GM18508 (cell line): ENCODE results near the gene SH2D1A.
"Not testable (repeated sequence)": the region's sequence is repeated elsewhere in the genome, so short reads cannot be mapped to it uniquely, and the experiment has no call there.

Source experiments
- ATAC-seq: cut with Tn5 transposase; IDR thresholded peaks from one replicate; pipeline ENCODE4 v1.9.1; 2021; ENCODE audit warnings: moderate number of reproducible peaks; ENCODE audit not compliant: insufficient read depth, unreplicated experiment

Gene SH2D1A

DNA sequence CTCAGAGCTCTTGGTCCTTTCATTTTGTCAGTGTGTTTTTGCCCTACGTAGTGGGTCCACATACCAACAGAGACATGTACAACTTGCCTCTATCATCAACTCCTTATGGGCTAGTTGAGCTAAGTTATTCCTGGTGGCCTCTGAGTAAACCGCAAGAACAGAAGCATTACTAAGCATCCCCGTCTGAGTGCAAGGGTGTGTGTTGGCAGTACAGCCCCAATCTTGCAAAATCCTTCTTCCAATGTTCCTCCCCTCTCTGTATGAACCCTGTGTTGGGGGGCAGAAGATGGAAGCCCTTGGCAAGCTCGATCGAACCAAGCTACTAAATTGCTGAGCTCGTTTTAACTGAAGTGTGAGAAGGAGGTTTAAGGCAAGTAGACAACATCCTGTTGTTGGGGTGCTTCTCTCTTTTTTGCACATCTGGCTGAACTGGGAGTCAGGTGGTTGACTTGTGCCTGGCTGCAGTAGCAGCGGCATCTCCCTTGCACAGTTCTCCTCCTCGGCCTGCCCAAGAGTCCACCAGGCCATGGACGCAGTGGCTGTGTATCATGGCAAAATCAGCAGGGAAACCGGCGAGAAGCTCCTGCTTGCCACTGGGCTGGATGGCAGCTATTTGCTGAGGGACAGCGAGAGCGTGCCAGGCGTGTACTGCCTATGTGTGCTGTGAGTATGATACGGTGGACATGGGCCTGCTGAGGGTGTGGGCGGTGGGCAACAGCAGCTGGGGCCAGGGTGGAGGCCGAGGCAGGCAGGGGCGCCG lies at the start of gene SH2D1A:
TSS of gene SH2D1A (plus strand) at position 447 of the 760 bp plus-strand sequence. CDS start at position 527, 80 bp downstream.
- ATAC-seq: no peak

GRCh38 chrX:124299323-124299722 lies 47.0 kb upstream of the SH2D1A start:
- not testable (repeated sequence) for ATAC-seq

GRCh38 chrX:124300405-124300804 lies 46.0 kb upstream of the SH2D1A start:
- no peak for ATAC-seq

DNA sequence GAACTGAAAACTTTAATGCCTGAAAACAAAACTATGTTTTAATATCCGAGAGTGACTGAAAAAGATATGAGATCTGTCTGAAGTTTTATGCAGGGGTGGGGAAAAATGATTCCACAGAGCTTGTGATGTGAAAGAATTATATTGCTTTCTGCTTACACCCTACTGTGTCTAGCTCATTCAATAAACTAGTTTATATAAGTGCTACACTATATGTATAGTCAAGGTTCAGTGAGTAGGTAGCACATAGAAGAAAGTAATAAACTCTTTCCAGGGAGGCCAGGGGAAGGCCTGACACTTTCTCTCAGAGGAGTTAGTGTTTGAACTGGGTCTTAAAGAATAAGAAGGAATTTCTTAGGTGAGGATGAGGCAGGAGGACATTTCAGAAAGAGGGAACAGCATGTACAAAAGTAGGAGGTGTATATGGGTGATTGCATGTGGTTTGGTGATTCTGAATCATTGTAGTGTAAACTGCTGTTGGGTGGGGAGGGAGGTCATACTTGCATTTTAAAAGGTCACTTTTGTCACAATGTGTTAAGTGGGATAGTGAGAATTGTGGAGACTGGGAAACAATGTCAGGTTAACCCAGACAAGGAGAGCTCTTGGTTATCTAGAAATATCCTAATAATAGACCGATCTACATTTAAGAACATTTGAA lies 39.0 kb upstream of the SH2D1A start:
- no peak for ATAC-seq

DNA sequence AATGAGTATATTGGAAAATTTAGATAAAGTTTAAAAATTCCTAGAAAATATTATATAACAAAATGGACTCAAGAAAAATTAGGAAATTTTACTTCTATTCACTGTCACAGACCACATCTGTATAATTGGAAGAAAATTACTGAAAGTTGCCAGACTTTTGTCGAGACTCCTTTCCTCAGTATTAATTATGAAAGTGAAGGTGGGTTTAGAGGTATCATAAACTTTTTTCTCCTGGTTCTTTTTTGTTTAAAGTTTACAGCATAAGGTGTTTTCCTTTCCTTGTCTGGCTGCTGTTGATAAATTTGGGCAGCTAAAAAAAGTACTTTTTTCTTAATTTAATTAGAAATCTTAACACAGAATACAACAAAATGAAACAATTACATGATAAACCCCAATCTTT lies 20.6 kb upstream of the SH2D1A start:
- ATAC-seq: peak; percentile 51

- no peak for ATAC-seq
These were observed 17.6 kb upstream of the SH2D1A start for GRCh38 chrX:124328765-124329164.

DNA sequence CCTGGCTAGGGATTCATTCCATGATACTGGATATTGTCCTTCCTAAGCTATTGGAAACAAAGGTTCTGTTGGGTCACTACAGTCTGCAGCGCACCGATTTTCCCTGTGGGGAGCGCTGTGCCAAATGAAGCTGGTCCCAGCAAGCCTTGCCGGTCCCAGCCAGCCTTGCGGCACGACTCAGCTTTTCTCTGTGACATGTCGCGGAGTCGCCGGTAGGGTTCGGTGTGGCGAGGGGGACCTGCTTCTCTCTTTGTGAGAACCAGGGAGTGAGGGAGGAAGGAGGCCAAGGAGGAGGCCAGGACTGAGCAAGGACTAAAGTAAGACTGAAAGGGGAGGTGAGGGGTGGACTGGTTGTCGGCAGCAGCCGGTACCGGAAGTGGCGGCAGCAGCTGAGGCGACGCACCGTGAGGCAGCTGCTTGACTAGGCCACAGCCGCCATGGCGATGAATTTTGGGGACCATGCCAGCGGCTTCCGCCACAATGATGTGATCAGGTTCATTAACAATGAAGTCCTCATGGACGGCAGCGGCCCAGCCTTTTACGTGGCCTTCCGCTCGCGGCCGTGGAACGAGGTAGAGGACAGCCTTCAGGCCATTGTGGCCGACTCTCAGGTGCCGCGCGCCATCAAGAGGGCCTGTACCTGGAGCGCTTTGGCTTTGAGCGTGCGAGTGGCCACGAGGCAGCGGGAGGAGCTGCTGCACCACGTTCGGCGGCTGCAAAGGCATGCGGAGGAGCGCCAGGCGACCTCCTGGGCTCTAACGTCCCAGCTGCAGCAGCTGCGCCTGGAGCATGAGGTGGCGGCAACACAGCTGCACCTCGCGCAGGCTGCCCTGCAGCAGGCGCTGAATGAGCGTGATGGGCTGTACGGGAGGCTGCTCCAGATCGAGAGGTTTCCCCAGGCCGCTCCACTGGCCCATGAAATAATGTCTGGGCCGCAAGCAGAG lies 13.6 kb upstream of the SH2D1A start, which contains the start of gene TEX13D:
TSS of gene TEX13D (plus strand) at position 180 of the 944 bp plus-strand sequence. CDS start at position 438, 258 bp downstream.
- no peak for ATAC-seq

- no peak for ATAC-seq
These were observed 12.5 kb upstream of the SH2D1A start for GRCh38 chrX:124333862-124334261.

GRCh38 chrX:124334555-124334954 lies 11.8 kb upstream of the SH2D1A start:
- not testable (repeated sequence) for ATAC-seq

- no peak for ATAC-seq
These were observed 10.8 kb upstream of the SH2D1A start for GRCh38 chrX:124335598-124335997.

DNA sequence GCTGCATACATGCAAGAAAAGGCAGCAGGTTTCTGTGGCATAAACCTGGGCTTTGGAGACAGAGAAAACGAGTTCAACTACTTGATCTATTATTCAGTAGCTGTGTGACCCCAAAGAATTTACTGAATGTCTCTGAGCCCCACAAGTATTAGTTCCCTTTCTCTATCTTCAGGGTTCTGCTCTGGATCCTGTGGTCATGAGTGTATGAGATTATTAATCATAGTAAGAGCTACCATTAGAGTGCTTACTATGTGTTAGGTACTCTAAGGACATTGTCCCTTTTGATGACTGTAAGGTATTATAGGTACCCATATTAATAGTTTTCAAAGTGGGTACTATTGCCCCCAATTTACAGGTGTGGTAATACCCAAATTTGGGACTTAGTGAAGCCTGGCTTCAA lies 8.4 kb upstream of the SH2D1A start:
- no peak for ATAC-seq

GRCh38 chrX:124338733-124339514 lies 7.4 kb upstream of the SH2D1A start:
- ATAC-seq: no peak

- no peak for ATAC-seq
These were observed 4.8 kb upstream of the SH2D1A start for GRCh38 chrX:124341396-124342132.

- ATAC-seq: no peak
These were observed 4.0 kb upstream of the SH2D1A start for GRCh38 chrX:124342174-124342867.

DNA sequence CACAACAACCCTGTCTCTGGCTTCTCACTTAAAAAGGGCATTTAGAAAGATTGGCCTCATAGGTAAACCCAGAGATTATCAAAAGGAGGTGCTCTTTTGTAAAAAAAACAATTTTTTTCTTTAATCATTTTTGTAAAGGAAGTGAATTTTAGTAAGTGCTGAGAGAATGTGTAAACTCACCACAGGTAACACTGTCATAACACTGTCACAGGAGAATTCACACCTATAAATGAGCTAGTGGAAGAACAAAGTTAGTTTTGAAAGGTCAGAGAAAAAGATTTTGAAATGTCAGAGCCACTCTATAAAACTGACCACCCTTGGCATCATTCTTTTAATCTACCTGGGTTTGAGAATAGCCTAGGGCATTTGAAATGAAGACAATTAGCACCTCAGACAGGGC lies 3.3 kb upstream of the SH2D1A start:
- no peak for ATAC-seq

DNA sequence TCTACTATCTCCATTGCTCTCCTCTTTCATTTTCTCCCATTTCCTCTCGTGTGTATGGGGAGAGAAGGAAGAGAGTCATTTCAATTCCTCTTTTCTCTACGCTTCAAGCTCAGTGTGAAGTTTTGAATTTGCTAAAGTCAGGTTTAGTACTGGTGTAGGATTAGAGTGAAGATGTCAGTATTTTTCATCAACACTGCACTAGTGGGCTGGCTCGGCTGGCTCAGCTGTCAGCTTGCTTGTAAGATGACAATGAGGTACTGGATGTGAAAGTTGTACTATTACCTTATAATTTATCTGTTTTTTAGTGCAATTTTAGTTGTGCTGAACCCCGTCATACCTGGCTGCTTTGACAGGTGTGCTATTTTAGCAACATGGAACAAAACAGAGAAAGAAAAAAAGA lies 2.1 kb upstream of the SH2D1A start:
- no peak for ATAC-seq

DNA sequence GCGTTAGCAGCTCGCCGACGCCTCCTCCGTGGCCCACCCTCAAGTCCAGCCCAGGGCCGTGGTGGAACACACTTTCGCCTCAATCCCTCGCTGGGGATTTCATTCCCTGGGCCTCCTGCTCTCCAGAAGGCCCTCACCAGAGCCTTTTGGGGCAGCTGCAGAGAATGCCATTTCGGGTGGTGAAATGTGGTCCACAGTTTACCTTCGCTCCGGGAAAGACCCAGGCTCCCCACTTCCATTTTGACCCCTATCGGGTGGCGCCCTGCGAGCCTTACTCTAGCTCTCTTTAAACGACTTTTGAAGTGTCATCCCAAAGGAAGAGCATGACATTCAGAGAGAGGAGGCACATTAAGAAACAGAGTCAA lies 496 bp downstream of the SH2D1A start:
- ATAC-seq: no peak

DNA sequence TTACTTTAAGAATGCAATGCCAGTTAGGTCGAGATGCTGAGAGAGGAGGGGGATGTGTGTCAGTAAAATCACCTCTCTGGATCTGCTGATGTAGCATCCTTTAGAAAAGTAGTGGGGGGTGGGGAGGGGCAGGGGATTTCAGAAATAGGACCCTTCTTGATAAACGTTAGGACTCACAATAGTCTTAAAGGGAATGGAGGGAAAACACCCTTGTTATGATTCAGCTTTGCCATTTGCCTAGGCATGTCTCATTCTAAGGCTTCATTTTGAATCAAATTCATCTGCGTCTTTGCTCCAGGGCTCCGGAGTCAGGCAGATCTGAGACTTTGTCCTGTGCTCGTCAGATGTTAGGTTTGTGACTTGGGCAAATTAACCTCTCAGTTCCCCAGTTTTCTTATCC lies 879 bp downstream of the SH2D1A start:
- ATAC-seq: no peak

DNA sequence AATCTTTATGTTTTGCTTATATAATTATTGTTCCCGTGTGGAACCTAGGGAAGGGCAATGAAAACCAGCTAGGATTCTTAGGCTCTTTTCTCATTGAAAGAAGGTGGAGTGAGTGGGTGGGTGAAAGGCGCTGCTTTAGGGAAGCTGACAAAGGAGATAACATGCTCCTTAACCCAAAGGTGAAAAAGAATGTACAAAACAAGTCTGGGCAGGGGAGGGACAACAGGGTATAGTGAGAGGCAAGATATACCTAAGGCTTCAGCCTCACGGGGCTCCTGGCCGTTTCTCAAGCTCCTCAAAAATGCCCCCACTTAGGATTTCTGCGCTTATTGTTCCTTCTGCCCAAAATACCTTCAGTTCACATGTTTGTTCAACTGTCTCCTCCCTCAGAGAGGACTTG lies 1.8 kb downstream of the SH2D1A start:
- ATAC-seq: no peak
